Colonic mucosa (tissue), 4 donors: ENCODE data around the gene THRB. TPM values are rescaled to one million over a fixed set of nuclear protein-coding genes. Genes with fewer than 3 reads are reported as not detected.

Experiments used
- DNase-seq: peaks from one replicate; pipeline ENCODE4 v3.0.0-alpha.2; 2020
- H3K27ac ChIP-seq: fragments of 200-600 bp; one replicate; pipeline ENCODE4 v1.8.0; 2021
- H3K27me3 ChIP-seq: fragments of 200-600 bp; one replicate; pipeline ENCODE4 v1.8.0; 2021
- H3K36me3 ChIP-seq: fragments of 200-600 bp; one replicate; pipeline ENCODE4 v1.8.0; 2021
- H3K4me1 ChIP-seq: fragments of 200-600 bp; one replicate; pipeline ENCODE4 v1.8.0; 2021; ENCODE audit warnings: mild to moderate bottlenecking
- H3K4me3 ChIP-seq: fragments of 200-600 bp; one replicate; pipeline ENCODE4 v1.8.0; 2021
- H3K9ac ChIP-seq, 2 donors: one replicate each; pipeline ENCODE4 v1.7.0; 2013; ENCODE audit warnings: control low read depth in 2 of 2, low read depth in 2 of 2, low read length in 2 of 2
- H3K9me3 ChIP-seq: fragments of 200-600 bp; one replicate; pipeline ENCODE4 v1.8.0; 2021
- CTCF ChIP-seq: fragments of 200-600 bp; IDR thresholded peaks from one replicate; pipeline ENCODE4 v1.8.0; 2022; ENCODE audit warnings: antibody characterized with exemption, mild to moderate bottlenecking
- intact Hi-C: fragments of 100-400 bp; cut with DNase I; formaldehyde crosslinking; loops from one replicate; pipeline ENCODE4 v1.14.1; 2022
- total RNA-seq, 2 donors: library from RNA; stranded (reverse); fragmentation: NEBNext Ultra II Directional in 1 of 2; extraction: Animal tissue kit (Norgen Biotek cat#: 25700) in 1 of 2; gene quantifications; one replicate each; pipeline ENCODE4 v1.2.1, GENCODE V29; 2021
- donor health status: healthy.
- donor health status: DM: no; HTN: no; CAD: no.
- donor health status: DM: no; HTN: no; CAD: no.

The THRB gene
- total RNA-seq, 2 donors from 2014 or later: 23.3 to 27.6 TPM

GRCh38 chr3:24294150-24294549 is 200.5 kb downstream of the THRB start:
- no peak overlapping the region for H3K9ac ChIP-seq
- H3K27me3 ChIP-seq: no peaks in the 10 kb centered on the region
- no peak overlapping the region for H3K27ac ChIP-seq
- TF ChIP-seq CTCF: no peak
- no peaks in the 10 kb centered on the region for H3K9me3 ChIP-seq
- H3K36me3 ChIP-seq: no peaks in the 10 kb centered on the region
- no peaks in the 10 kb centered on the region for H3K4me1 ChIP-seq
- DNase-seq: no peak
- no peak overlapping the region for H3K4me3 ChIP-seq
- intact Hi-C loops: no loop called here

- no peak overlapping the region for H3K27ac ChIP-seq
- TF ChIP-seq CTCF: no peak
- H3K4me1 ChIP-seq: no peaks in the 10 kb centered on the region
- H3K9ac ChIP-seq: no peak overlapping the region
- H3K27me3 ChIP-seq: no peaks in the 10 kb centered on the region
- no peaks in the 10 kb centered on the region for H3K9me3 ChIP-seq
- no peak for DNase-seq
- no peaks in the 10 kb centered on the region for H3K36me3 ChIP-seq
- intact Hi-C loops: no loop called here
- no peak overlapping the region for H3K4me3 ChIP-seq
Observed at GRCh38 chr3:24291646-24292045, 203.0 kb downstream of the THRB start.

- Histone ChIP-seq H3K4me3 (no peak overlapping the region), H3K36me3 (no peaks in the 10 kb centered on the region), H3K27ac (no peak overlapping the region), H3K9ac (no peak overlapping the region), H3K9me3 (no peaks in the 10 kb centered on the region), H3K27me3 (no peaks in the 10 kb centered on the region), H3K4me1 (no peaks in the 10 kb centered on the region)
- no peak for DNase-seq
- intact Hi-C loops: no loop called here
- no peak for TF ChIP-seq CTCF
Observed at GRCh38 chr3:24290596-24290995, 204.1 kb downstream of the THRB start.

- DNase-seq: peak; percentile 32
- no peaks in the 10 kb centered on the region for H3K4me1 ChIP-seq
Observed at GRCh38 chr3:24288496-24289236, 206.0 kb downstream of the THRB start.

GRCh38 chr3:24287755-24288450 is 206.7 kb downstream of the THRB start:
- Histone ChIP-seq H3K9me3 (no peaks in the 10 kb centered on the region), H3K4me1 (no peaks in the 10 kb centered on the region), H3K27ac (no peak overlapping the region), H3K4me3 (no peak overlapping the region), H3K9ac (no peak overlapping the region), H3K36me3 (no peaks in the 10 kb centered on the region), H3K27me3 (no peaks in the 10 kb centered on the region)
- no peak for TF ChIP-seq CTCF
- intact Hi-C loops: no loop called here
- DNase-seq: no peak

More at GRCh38 chr3:24288496-24289236, 206.0 kb downstream of the THRB start:
- intact Hi-C loops: no loop called here
- TF ChIP-seq CTCF: no peak
- Histone ChIP-seq H3K4me3 (no peak overlapping the region), H3K9ac (no peak overlapping the region), H3K27ac (no peak overlapping the region), H3K36me3 (no peaks in the 10 kb centered on the region), H3K9me3 (no peaks in the 10 kb centered on the region), H3K27me3 (no peaks in the 10 kb centered on the region)
